Lung microvascular endothelial cell (primary cell): Measurements from ENCODE around the gene SMIM28. TPM values are rescaled to one million over a fixed set of nuclear protein-coding genes. Genes with fewer than 3 reads are reported as not detected.

ENCODE experiments used
- DNase-seq, 2 donors: peaks; one replicate each; pipeline versions ENCODE4 v3.0.0 to v3.0.0-alpha.2; 2010; ENCODE audit warnings: low read depth in 2 of 2
- total RNA-seq: library from RNA; depleted of rRNA; stranded (reverse); fragments of >200 nt; gene quantifications from 2 replicates; pipeline ENCODE4 v1.2.1, GENCODE V29; 2014

Gene SMIM28
- total RNA-seq, 1 donor from 2014 or later: not detected

- peak; percentile 68 to 77 for DNase-seq
These were observed 4.8 kb upstream of the SMIM28 start for GRCh38 chr6:138372711-138373463.

GRCh38 chr6:138374230-138374629 lies 3.5 kb upstream of the SMIM28 start:
- DNase-seq: no peak

- no peak for DNase-seq
These were observed 2.9 kb upstream of the SMIM28 start for GRCh38 chr6:138374815-138375214.

GRCh38 chr6:138377042-138377441 lies 663 bp upstream of the SMIM28 start:
- DNase-seq: no peak

GRCh38 chr6:138378463-138378862 lies 758 bp downstream of the SMIM28 start:
- DNase-seq: no peak

- DNase-seq: no peak
These were observed 5.0 kb downstream of the SMIM28 start for GRCh38 chr6:138382498-138383265.

- DNase-seq: no peak
These were observed 6.1 kb downstream of the SMIM28 start for GRCh38 chr6:138383776-138384175.

GRCh38 chr6:138386897-138387296 lies 9.2 kb downstream of the SMIM28 start:
- no peak for DNase-seq

- DNase-seq: no peak
These were observed 10.1 kb downstream of the SMIM28 start for GRCh38 chr6:138387577-138388368.

- no peak for DNase-seq
These were observed 11.8 kb downstream of the SMIM28 start for GRCh38 chr6:138389551-138389950.

GRCh38 chr6:138393871-138394783 lies 16.4 kb downstream of the SMIM28 start:
- no peak for DNase-seq

GRCh38 chr6:138396709-138397108 lies 19.0 kb downstream of the SMIM28 start:
- no peak for DNase-seq

- DNase-seq: no peak
These were observed 19.7 kb downstream of the SMIM28 start for GRCh38 chr6:138397128-138398122.

- DNase-seq: no peak
These were observed 22.6 kb downstream of the SMIM28 start for GRCh38 chr6:138400326-138400725.

- no peak for DNase-seq
These were observed 24.5 kb downstream of the SMIM28 start for GRCh38 chr6:138401960-138402837.

GRCh38 chr6:138402838-138403187 lies 25.1 kb downstream of the SMIM28 start:
- no peak for DNase-seq

- DNase-seq: peak; percentile 40 to 56
These were observed 25.7 kb downstream of the SMIM28 start for GRCh38 chr6:138403324-138403800.

GRCh38 chr6:138403801-138404665 lies 26.3 kb downstream of the SMIM28 start, which contains the start of gene HEBP2:
TSS of gene HEBP2 (plus strand) at chr6:138404223. CDS start at chr6:138404496, 273 bp downstream.
- DNase-seq: peak; percentile 86 to 89
